CD14-positive monocyte (primary cell): ENCODE results near the gene TMEM107. TPM values are rescaled to one million over a fixed set of nuclear protein-coding genes. Genes with fewer than 3 reads are reported as not detected.

Source experiments
- DNase-seq, 3 donors: peaks; one replicate each; pipeline ENCODE4 v3.0.0-alpha.2; 2011 to 2022
- H2AFZ ChIP-seq: 2 replicates; pipeline ENCODE4 v1.6.0; 2012; ENCODE audit warnings: mild to moderate bottlenecking, low read depth, low read length, inconsistent platforms; ENCODE audit not compliant: insufficient read depth, poor library complexity, severe bottlenecking
- H3K27ac ChIP-seq, 2 donors: 1 replicate in 1 of 2; 2 replicates in 1 of 2; pipeline ENCODE4 v1.5.1; 2012 to 2013; ENCODE audit warnings: low read length in 2 of 2, control low read depth in 1 of 2, inconsistent platforms in 1 of 2, low read depth in 1 of 2, mild to moderate bottlenecking in 1 of 2
- H3K27me3 ChIP-seq, 2 donors: one replicate each; pipeline versions ENCODE4 v1.6.0 to v1.6.1; 2011 to 2013; ENCODE audit warnings: low read length in 2 of 2; ENCODE audit not compliant: control insufficient read depth in 2 of 2, insufficient read depth in 2 of 2
- H3K36me3 ChIP-seq, 2 donors: replicated peaks in 1 of 2; 1 replicate in 1 of 2; 2 replicates in 1 of 2; pipeline versions ENCODE4 v1.5.1 to v1.6.1; 2012 to 2013; ENCODE audit warnings: low read length in 2 of 2, control low read depth in 1 of 2, inconsistent platforms in 1 of 2, mild to moderate bottlenecking in 1 of 2; ENCODE audit not compliant: insufficient read depth in 2 of 2, control insufficient read depth in 1 of 2
- H3K4me1 ChIP-seq, 2 donors: 1 replicate in 1 of 2; 2 replicates in 1 of 2; pipeline versions ENCODE4 v1.5.1 to v1.6.1; 2012 to 2013; ENCODE audit warnings: low read length in 2 of 2, control low read depth in 1 of 2, inconsistent platforms in 1 of 2, mild to moderate bottlenecking in 1 of 2, moderate library complexity in 1 of 2; ENCODE audit not compliant: insufficient read depth in 2 of 2, control insufficient read depth in 1 of 2
- H3K4me2 ChIP-seq: replicated peaks from 2 replicates; pipeline ENCODE3; 2012; ENCODE audit warnings: low read length, moderate library complexity, mild to moderate bottlenecking; ENCODE audit not compliant: poor library complexity, severe bottlenecking; ENCODE audit errors: extremely low read depth
- H3K4me3 ChIP-seq, 3 experiments: fragments of 200-600 bp in 1 of 3; sonication (generic) in 1 of 3; replicated peaks in 1 of 3; 1 replicate in 2 of 3; 2 replicates in 1 of 3; pipeline ENCODE4 v1.5.1; 2011 to 2013; ENCODE audit warnings: low read length in 3 of 3, mild to moderate bottlenecking in 3 of 3, control low read depth in 2 of 3, low read depth in 2 of 3, inconsistent platforms in 1 of 3, moderate library complexity in 1 of 3
- H3K79me2 ChIP-seq: 2 replicates; pipeline ENCODE4 v1.6.0; 2012; ENCODE audit warnings: mild to moderate bottlenecking, control low read depth, inconsistent platforms, low read length, moderate library complexity; ENCODE audit not compliant: insufficient read depth
- H3K9ac ChIP-seq: 2 replicates; pipeline ENCODE4 v1.6.0; 2017; ENCODE audit warnings: low read length, mild to moderate bottlenecking; ENCODE audit not compliant: insufficient read depth, poor library complexity, severe bottlenecking
- H3K9me3 ChIP-seq, 2 donors: replicated peaks in 1 of 2; 1 replicate in 1 of 2; 2 replicates in 1 of 2; pipeline versions ENCODE4 v1.5.1 to v1.6.1; 2012 to 2013; ENCODE audit warnings: low read length in 2 of 2, control low read depth in 1 of 2; ENCODE audit not compliant: control insufficient read depth in 1 of 2, insufficient read depth in 1 of 2
- H4K20me1 ChIP-seq: 2 replicates; pipeline ENCODE4 v1.6.0; 2012; ENCODE audit warnings: mild to moderate bottlenecking, low read length, control low read depth, moderate library complexity; ENCODE audit not compliant: insufficient read depth
- H3K27ac Mint-ChIP-seq, 7 donors: one replicate each; pipeline ENCODE4 v1.8.0; 2020; ENCODE audit warnings: mild to moderate bottlenecking in 7 of 7, mixed read lengths in 7 of 7, moderate library complexity in 6 of 7, inconsistent platforms in 2 of 7
- H3K27me3 Mint-ChIP-seq, 3 donors: one replicate each; pipeline ENCODE4 v1.8.0; 2021 to 2022; ENCODE audit warnings: low read depth in 3 of 3, mild to moderate bottlenecking in 3 of 3, mixed read lengths in 3 of 3, moderate library complexity in 3 of 3, inconsistent platforms in 1 of 3
- H3K36me3 Mint-ChIP-seq, 2 donors: one replicate each; pipeline ENCODE4 v1.8.0; 2020; ENCODE audit warnings: mixed read lengths in 2 of 2, inconsistent platforms in 1 of 2, mild to moderate bottlenecking in 1 of 2
- H3K4me1 Mint-ChIP-seq: one replicate; pipeline ENCODE4 v1.8.0; 2020; ENCODE audit warnings: mild to moderate bottlenecking, mixed read lengths
- H3K4me3 Mint-ChIP-seq, 2 donors: one replicate each; pipeline ENCODE4 v1.8.0; 2020; ENCODE audit warnings: mild to moderate bottlenecking in 2 of 2, mixed read lengths in 2 of 2, moderate library complexity in 1 of 2
- H3K9me3 Mint-ChIP-seq, 7 donors: one replicate each; pipeline ENCODE4 v1.8.0; 2020 to 2022; ENCODE audit warnings: mixed read lengths in 7 of 7, mild to moderate bottlenecking in 6 of 7, moderate library complexity in 6 of 7, inconsistent platforms in 2 of 7
- WGBS: methylation state at CpG from one replicate; pipeline ENCODE4 v1.1.5; 2013; ENCODE audit warnings: missing lambda C conversion rate; ENCODE audit not compliant: insufficient coverage; 5-methylcytosine and 5-hydroxymethylcytosine counted together
- intact Hi-C, 2 donors: fragments of 100-400 bp; cut with micrococcal nuclease; formaldehyde crosslinking; loops; one replicate each; pipeline versions ENCODE4 v1.15.0 to v1.15.1; 2023
- polyA plus RNA-seq, 3 donors: library from polyadenylated mRNA; depleted of rRNA in 1 of 3; unstranded in 2 of 3; stranded (reverse) in 1 of 3; fragments of 300-500 nt in 2 of 3; fragments of >200 nt in 1 of 3; fragmentation: Illumina TruSeq in 2 of 3; gene quantifications; 1 replicate in 2 of 3; 2 replicates in 1 of 3; pipeline ENCODE4 v1.2.3, GENCODE V29; 2012 to 2021
- TF ChIP-seq, protein P1 (sequence below): fragments of 200-600 bp; IDR thresholded peaks from one replicate; pipeline ENCODE4 v1.8.0; 2022; ENCODE audit warnings: antibody characterized with exemption, mild to moderate bottlenecking

The TMEM107 gene
- polyA plus RNA-seq, 3 donors, result 20.5 to 37.4 (median 31.4) TPM

DNA sequence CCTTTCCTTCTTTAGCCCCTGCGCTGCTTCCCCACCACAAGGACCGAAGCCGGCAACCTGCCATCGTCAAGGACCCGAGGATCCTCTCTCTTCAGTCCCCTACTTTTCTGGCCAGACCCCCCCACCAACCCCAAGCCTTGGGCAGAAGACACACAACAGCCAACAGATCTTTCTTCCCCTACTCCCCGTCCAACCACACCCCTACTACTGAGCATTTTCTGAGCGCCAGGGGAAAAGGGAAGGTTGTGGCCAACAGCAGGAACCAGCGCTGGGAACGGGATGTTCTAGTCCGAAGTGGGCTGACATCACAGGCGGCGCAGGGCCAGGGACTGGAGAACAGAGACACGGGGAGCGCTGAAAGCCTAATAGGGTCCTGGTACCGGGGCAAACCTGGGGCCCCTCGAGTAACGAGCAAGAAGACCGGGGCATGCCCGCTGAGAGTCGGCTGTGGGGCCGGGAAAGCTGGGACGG, 24.5 kb downstream of the TMEM107 start:
- Histone ChIP-seq H3K4me1 (peaks cover 47 to 60% of the 10 kb centered on the region in 2 donors), H3K36me3 (peaks cover 35 to 41% of the 10 kb centered on the region in 2 donors), H3K4me2 (peak overlapping the region; percentile 97), H3K27ac (peak overlapping the region; percentile 97 to 99), H4K20me1 (peaks cover 84% of the 10 kb centered on the region), H3K27me3 (no peaks in the 10 kb centered on the region), H2AFZ (no peak overlapping the region), H3K9ac (peak overlapping the region; percentile 78), H3K79me2 (peaks cover 26% of the 10 kb centered on the region), H3K9me3 (no peaks in the 10 kb centered on the region), H3K4me3 (peak overlapping the region; percentile 52 to 100 (median 88))
- peaks cover 49 to 53% of the 10 kb centered on the region in 2 donors for H3K36me3 Mint-ChIP-seq
- peak overlapping the region in 3 of 7 donors; percentile 96 to 99 (median 98) for H3K27ac Mint-ChIP-seq
- DNase-seq, result peak; percentile 59 to 70 (median 68)
- TF ChIP-seq, protein P1, sequence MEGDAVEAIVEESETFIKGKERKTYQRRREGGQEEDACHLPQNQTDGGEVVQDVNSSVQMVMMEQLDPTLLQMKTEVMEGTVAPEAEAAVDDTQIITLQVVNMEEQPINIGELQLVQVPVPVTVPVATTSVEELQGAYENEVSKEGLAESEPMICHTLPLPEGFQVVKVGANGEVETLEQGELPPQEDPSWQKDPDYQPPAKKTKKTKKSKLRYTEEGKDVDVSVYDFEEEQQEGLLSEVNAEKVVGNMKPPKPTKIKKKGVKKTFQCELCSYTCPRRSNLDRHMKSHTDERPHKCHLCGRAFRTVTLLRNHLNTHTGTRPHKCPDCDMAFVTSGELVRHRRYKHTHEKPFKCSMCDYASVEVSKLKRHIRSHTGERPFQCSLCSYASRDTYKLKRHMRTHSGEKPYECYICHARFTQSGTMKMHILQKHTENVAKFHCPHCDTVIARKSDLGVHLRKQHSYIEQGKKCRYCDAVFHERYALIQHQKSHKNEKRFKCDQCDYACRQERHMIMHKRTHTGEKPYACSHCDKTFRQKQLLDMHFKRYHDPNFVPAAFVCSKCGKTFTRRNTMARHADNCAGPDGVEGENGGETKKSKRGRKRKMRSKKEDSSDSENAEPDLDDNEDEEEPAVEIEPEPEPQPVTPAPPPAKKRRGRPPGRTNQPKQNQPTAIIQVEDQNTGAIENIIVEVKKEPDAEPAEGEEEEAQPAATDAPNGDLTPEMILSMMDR, result no peak
- peak overlapping the region; percentile 97 to 99 for H3K4me3 Mint-ChIP-seq
- peaks cover 28% of the 10 kb centered on the region for H3K4me1 Mint-ChIP-seq
- intact Hi-C loops, result loop anchor here in 1 of 2 donors (5.0 to 10.0 kb wide), 2 partner anchors 36 to 317 kb away; partner anchors contain the start of gene KDM6B
- peaks cover 0 to 14% (median 0%) of the 10 kb centered on the region in 3 donors for H3K27me3 Mint-ChIP-seq
- peaks cover 0 to 4% (median 0%) of the 10 kb centered on the region in 7 donors for H3K9me3 Mint-ChIP-seq
- WGBS, result 0% methylated on average over 22 of the region's 22 CpGs

DNA sequence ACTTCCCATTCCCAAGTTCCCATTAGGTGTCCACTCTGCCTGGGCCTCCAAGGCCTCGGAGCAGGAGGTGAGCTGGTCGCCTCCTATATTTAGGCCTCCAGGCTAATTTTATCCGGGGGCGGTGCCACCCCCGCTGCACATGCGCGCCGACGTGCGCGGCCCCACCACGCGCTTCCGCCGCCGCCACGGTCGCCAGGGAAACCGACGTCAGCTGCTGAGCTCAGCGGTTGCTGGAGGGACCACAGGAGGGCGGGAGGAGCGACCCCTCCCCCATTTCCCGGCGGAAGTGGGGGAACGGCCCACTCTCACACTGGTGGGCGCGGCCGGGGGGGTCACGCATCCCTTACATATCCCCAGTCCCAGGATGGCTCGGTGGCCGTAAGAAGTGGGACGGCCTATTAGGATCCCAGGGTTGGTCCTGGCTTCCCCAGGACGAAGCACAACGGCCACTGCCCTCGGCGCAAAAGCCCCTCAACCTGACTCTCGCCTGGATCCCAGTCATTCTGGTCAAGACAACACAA, 25.0 kb downstream of the TMEM107 start:
- under 1% methylated on average over 38 of the region's 38 CpGs for WGBS
- Mint-ChIP-seq H3K9me3 (peaks cover 0 to 4% (median 0%) of the 10 kb centered on the region in 7 donors), H3K4me3 (peak overlapping the region; percentile 97 to 99), H3K27ac (peak overlapping the region in 5 of 7 donors; percentile 78 to 99 (median 96)), H3K4me1 (peaks cover 28% of the 10 kb centered on the region), H3K36me3 (peaks cover 54 to 58% of the 10 kb centered on the region in 2 donors), H3K27me3 (peaks cover 0 to 14% (median 0%) of the 10 kb centered on the region in 3 donors)
- DNase-seq, result peak; percentile 72 to 75 (median 75)
- Histone ChIP-seq H2AFZ (no peak overlapping the region), H3K9ac (peak overlapping the region; percentile 78), H3K27ac (peak overlapping the region; percentile 97 to 99), H3K4me2 (peak overlapping the region; percentile 97), H3K79me2 (peaks cover 26% of the 10 kb centered on the region), H3K4me3 (peak overlapping the region; percentile 52 to 100 (median 88)), H3K4me1 (peaks cover 46 to 60% of the 10 kb centered on the region in 2 donors), H4K20me1 (peaks cover 89% of the 10 kb centered on the region), H3K27me3 (no peaks in the 10 kb centered on the region), H3K9me3 (no peaks in the 10 kb centered on the region), H3K36me3 (peaks cover 40 to 46% of the 10 kb centered on the region in 2 donors)
- TF ChIP-seq, protein P1, result no peak
- intact Hi-C loops, result loop anchor here in 1 of 2 donors (5.0 to 10.0 kb wide), 2 partner anchors 36 to 316 kb away; partner anchors contain the start of gene KDM6B
